ENCODE measurements around the gene STAT2.

- TF ChIP-seq POLR2A (IDR thresholded peaks at IDR 0.05; ENCODE audit: low read length) (no peak), GATA1 (IDR thresholded peaks at IDR 0.05; ENCODE audit: low read depth, low read length) (no peak)
Measured at GRCh38 chr12:56332512-56333196, 27.3 kb downstream of the STAT2 start.

All from erythroblast (primary cell).